Activated T-cell treated with anti-CD3 and anti-CD28 coated beads for 4 hours (primary cell): ENCODE data around the gene CCDC134.
A peak's percentile ranks its signal among the peaks of the same experiment; 100 is the strongest.

Experiments
- DNase-seq: peaks from one replicate; pipeline ENCODE4 v3.0.0-alpha.2; 2020

Gene CCDC134

DNA sequence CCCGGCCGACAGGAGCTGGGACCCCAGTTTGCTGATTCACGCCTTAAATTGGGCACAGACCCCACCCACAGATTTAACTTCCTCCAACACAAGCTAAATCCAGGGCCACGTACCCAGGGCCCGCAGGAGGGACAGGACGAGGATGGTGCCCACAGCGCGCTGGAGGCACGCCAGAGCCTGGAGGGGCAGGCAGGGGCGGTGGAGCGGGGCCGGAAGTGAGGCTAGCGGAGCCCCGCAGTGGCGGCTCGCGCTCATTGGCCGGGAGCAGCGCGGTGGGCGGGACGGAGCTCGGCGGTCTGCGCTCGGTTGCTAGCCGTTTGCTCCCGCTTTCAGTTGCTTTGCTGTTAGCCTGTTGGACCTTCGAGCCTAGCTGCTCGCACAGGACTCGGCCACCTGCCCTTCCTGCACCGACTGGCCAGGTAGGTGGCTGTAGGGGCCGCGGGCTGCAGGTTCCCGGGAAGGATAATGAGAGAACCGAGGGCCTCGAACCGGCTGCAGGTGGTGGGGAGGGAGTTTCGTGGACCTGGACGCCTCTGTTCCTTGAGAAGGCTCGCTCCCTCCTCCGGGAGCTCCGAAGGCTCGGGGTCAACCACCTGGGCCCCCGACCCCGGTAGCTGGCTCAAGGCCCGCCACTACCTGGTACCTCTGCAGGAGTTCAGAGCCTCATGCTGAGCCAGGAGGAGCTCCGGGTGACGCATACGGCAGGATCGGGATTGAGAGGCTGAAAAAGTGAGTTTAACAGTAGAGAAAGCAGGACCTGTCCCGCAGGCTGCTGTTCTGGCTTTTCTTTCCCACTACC is at the start of gene CCDC134:
Gene CCDC134 (plus strand): TSS at position 332 of the 799 bp plus-strand sequence. CDS start 8,212 bp downstream, outside the sequence.
- peak; percentile 78 for DNase-seq

DNA sequence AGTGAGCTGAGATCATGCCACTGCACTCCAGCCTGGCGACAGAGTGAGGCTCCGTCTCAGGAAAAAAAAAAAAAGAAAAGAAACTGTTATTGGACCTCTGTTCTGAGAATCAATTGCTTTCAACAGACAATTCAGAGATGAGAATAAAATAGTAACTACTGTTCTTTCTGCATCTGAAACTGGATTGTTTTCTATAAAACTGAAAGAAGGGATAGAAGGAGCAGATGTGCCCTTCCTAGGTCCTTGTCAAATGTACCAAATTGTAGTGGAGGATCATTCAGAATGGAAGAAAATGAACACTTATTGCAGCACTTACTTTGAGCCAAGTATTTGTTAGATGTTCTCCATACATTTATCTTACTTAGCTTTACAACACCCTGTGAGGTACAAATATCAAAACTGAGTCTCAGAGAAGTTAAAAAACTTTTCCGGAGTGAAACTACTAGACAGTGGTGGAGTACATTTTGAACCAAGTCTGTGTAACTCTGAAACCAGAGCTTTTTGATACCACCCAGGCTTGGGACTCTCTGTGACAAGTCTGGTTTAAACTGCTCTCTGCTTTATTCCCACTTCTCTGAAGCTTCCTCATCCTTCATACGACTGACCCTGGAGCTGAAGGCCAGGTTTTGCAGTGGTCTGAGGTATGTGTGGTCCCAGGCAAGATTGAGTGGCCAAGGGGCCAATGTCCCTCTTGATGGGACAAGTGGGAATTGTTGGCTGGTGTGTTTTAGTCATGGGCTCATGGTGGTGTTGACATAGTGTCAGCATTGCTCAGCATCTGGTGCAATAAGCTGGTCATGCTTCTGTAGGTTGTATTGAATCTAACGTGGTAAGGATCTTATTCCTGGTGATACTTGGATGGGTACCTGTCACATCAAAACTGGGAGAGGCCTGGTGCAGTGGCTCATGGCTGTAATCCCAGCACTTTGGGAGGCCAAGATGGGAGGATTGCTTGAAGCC is 48.2 kb upstream of the CCDC134 start:
- DNase-seq: no peak

DNA sequence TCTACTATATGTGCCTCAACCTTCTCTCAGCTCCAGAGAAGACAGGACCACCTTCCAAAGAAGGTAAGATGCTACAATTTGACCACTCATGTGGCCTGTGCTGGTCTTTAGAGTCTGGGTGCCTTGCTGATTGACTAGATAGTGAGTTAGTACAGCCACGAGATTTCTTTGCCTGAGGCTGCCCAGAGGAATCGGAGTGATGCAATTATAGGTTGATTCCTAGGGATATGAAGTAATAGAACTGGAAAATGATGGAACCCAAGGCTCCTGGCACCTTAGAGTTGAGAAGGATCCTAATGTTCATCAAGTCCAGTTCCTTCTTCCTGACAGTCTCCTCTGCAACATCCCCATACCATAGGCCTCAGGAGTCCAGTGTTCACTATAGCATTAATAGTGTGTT is 46.5 kb upstream of the CCDC134 start:
- DNase-seq: no peak

- DNase-seq: no peak
Observed at GRCh38 chr22:41757502-41757901, 43.0 kb upstream of the CCDC134 start.

- no peak for DNase-seq
Observed at GRCh38 chr22:41758231-41758630, 42.2 kb upstream of the CCDC134 start.

- no peak for DNase-seq
Observed at GRCh38 chr22:41762980-41763779, 37.3 kb upstream of the CCDC134 start.

DNA sequence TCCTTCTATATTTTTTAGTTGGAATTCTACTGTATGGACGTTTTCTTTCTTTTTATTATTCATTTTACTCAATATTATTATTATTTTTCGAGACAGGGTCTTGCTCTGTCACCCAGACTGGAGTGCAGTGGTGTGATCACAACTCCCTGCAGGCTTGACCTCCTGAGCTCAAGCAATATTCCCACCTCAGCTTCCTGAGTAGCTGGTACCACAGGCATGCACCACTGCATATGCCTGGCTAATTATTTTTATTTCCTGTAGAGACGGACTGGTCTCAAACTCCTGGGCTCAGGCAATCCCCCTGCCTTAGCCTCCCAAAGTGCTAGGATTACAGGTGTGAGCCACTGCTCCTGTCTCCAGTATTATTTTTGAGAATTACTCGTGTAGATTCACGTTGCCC is 34.0 kb upstream of the CCDC134 start:
- no peak for DNase-seq

DNA sequence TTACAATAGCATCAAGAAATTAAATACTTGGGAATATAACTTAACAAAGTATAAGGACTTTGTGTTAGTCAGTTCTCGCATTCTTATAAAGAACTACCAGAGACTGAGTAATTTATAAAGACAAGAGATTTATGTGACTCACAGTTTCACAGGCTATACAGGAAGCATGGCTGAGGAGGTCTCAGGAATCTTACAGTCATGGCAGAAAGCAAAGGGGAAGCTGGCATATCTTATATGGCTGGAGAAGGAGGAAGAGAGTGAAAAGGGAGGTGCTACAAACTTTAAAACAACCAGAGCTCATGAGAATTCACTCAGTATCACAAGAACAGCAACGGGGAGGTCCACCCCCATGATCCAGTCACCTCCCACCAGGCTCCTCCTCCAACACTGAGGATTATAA is 32.0 kb upstream of the CCDC134 start:
- DNase-seq: no peak

- DNase-seq: no peak
Observed at GRCh38 chr22:41770715-41771468, 29.6 kb upstream of the CCDC134 start.

- DNase-seq: no peak
Observed at GRCh38 chr22:41772198-41772597, 28.3 kb upstream of the CCDC134 start.

GRCh38 chr22:41772645-41773044 is 27.8 kb upstream of the CCDC134 start:
- no peak for DNase-seq

DNA sequence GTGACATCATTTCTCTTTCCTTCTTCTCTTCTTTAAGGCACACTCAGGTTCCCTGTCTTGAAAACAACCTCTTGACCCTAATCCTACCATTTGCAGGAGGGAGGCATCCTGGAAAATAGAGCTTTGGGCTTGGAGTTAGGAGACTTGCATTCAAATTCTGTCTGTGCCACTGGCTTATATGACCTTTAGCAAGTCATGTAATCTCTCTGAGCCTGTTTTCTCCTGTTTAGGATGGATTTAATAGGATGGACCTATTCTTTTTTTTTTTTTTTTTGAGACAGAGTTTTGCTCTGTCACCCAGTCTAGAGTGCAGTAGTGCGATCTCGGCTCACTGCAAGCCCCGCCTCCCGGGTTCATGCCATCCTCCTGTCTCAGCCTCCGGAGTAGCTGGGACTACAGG is 25.1 kb upstream of the CCDC134 start:
- DNase-seq: no peak

DNA sequence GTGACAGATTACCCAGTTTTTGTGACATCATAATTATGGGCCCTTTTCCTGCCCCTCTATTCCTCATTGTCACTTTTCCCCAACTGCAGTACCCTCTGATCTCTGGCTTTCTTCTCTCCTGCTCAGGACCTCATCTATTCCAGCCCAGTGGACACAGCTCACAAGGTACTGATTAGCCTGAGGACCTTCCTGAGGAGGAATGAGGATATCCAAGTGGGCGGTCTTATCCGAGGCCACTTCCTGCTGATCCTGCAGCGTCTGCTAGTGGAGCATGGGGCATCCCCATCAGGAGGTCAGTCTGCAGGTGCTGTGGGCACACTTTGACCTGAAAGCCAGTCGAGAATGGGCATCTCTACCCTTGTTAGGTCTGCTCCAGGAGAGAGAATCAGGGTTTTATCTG is 24.5 kb upstream of the CCDC134 start:
- DNase-seq: no peak

DNA sequence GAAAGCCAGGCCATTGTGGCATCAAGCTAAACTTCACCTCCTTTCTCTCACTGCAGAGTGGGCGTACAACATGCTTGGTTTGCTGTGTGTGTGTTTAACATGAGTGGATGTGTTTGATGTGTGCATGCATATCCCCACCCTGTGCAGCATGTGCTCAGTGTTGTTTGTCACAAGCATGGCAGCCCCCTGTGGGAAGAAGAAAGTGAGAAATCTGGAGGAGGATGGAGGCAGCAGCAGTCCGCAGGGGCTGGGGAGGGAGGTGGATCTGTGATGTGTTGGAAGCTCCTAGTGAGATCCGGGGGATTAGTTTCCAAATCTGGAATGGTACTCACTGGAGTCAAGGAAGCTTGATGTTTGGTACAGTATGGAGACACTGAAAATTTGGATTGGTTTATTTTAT is 24.1 kb upstream of the CCDC134 start:
- DNase-seq: no peak

- no peak for DNase-seq
Observed at GRCh38 chr22:41777749-41778425, 22.6 kb upstream of the CCDC134 start.

- DNase-seq: no peak
Observed at GRCh38 chr22:41779929-41780505, 20.5 kb upstream of the CCDC134 start.

GRCh38 chr22:41780746-41781505 is 19.6 kb upstream of the CCDC134 start:
- DNase-seq: peak; percentile 61

DNA sequence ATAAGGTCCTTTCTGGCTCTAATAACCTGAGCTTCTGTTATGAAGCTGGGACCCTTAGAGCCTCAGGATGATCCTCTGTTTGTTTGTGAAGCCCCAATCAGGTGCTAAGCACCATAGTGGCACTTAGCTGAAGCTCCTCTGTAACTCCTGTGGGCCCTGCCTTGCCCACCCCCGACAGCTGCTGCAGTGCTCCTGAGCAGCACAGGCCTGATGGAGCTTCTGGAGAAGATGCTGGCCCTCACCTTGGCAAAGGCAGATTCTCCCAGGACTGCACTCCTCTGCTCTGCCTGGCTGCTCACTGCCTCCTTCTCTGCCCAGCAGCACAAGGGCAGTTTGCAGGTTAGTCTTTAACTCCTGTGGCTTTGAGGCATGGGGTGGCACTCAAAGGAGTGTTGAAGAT is 19.0 kb upstream of the CCDC134 start:
- no peak for DNase-seq

DNA sequence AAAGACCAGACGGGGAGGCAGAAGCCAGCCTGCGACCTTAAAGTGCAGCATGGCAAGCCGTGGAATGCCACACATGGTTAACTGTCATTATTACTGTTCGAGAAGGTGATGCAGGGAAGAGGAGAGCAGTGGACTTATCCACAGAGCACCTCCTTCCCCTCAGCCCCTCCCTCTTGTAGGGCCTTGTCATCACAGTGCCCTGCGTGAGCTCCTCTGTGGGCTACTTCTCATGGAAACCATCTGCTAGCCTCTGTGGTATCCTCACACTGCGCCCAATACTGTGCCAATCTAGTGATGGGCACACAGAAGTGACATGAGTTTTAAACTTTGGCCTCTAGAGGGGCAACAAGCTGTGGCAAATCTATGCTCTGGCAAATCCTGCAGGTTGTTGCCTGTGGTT is 18.2 kb upstream of the CCDC134 start:
- no peak for DNase-seq

DNA sequence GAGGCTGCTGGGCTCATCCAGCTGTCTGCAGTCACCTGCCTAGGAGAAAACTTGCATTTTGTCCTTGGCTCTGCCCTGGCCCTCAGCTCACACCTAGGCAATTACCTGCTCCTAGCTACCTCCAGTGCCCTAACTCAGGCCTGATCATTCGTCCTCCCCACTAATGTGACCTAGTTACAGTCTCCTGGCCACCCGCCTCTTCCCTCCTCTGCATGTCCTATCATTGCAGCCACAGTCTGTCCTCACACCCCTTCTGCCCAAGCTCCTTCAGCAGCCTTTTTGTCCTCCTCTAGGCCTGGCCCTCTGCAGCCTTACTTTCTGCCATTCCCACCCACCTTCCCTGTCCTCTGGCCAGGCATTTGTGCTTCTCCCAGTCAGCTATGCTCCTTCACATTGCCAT is 17.7 kb upstream of the CCDC134 start:
- no peak for DNase-seq

DNA sequence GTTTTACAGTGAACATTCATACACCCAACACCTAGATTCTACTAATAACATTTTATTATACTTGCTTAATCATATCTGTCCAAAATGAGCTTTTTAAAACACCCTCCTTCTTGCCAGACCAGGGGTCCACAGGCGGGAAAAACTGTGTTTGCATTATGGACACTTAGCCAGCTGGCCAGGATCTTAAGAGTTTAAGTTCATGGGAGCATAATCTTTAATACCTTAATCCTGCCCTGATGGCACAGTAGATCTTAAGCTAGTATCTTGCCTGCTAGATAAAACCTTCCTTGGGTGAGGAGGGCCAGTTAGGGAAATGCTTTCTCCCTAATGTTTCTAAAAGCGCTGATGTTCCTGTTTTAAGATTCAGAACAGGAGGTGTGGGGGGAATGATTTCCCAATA is 13.1 kb upstream of the CCDC134 start:
- no peak for DNase-seq
